Body of pancreas (tissue), 4 donors: ENCODE measurements around the gene TRIM77.
"Not testable (repeated sequence)": the region's sequence is repeated elsewhere in the genome, so short reads cannot be mapped to it uniquely, and the experiment has no call there.

Source experiments
- POLR2A ChIP-seq, 3 donors: fragments of 450-650 bp; IDR thresholded peaks; one replicate each; pipeline ENCODE4 v1.6.1; 2016; ENCODE audit warnings: antibody characterized with exemption in 3 of 3, mild to moderate bottlenecking in 2 of 3
- TF ChIP-seq, protein P1 (sequence below), 7 experiments: fragments of 450-650 bp in 4 of 7; fragments of 200-600 bp in 3 of 7; sonication (generic) in 3 of 7; IDR thresholded peaks; one replicate each; pipeline ENCODE4 v1.5.1; 2016 to 2019; ENCODE audit warnings: antibody characterized with exemption in 7 of 7

DNA sequence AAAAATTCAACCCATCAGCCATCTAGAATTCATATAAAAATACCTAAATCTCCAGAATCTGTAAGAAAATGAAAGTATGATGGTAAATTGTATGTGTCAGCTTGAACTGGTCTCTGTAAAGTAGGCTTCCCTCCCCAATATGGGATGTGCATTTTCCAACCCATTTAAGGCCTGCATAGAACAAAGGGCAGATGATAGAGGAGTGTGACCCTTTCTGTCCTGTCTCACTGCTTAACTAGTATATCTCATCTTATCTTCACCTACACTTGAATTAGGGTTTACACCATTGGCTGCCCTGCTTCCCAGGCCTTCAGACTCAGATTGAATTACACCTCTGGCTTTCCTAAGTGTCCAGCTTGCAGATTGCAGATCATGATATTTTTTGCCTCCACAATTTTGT is 40.7 kb downstream of the TRIM77 start:
- TF ChIP-seq, protein P1, sequence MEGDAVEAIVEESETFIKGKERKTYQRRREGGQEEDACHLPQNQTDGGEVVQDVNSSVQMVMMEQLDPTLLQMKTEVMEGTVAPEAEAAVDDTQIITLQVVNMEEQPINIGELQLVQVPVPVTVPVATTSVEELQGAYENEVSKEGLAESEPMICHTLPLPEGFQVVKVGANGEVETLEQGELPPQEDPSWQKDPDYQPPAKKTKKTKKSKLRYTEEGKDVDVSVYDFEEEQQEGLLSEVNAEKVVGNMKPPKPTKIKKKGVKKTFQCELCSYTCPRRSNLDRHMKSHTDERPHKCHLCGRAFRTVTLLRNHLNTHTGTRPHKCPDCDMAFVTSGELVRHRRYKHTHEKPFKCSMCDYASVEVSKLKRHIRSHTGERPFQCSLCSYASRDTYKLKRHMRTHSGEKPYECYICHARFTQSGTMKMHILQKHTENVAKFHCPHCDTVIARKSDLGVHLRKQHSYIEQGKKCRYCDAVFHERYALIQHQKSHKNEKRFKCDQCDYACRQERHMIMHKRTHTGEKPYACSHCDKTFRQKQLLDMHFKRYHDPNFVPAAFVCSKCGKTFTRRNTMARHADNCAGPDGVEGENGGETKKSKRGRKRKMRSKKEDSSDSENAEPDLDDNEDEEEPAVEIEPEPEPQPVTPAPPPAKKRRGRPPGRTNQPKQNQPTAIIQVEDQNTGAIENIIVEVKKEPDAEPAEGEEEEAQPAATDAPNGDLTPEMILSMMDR (IDR thresholded peaks at IDR 0.05) = not testable (repeated sequence)
- TF ChIP-seq POLR2A (IDR thresholded peaks at IDR 0.05) = not testable (repeated sequence)
